GM18907 (cell line): ENCODE results near the gene PRDM4.
A peak's percentile ranks its signal among the peaks of the same experiment; 100 is the strongest.
"Not testable (repeated sequence)": the region's sequence is repeated elsewhere in the genome, so short reads cannot be mapped to it uniquely, and the experiment has no call there.

Source experiments
- ATAC-seq: cut with Tn5 transposase; IDR thresholded peaks from one replicate; pipeline ENCODE4 v1.9.1; 2021; ENCODE audit warnings: mild to moderate bottlenecking, moderate library complexity; ENCODE audit not compliant: unreplicated experiment

The PRDM4 gene

DNA sequence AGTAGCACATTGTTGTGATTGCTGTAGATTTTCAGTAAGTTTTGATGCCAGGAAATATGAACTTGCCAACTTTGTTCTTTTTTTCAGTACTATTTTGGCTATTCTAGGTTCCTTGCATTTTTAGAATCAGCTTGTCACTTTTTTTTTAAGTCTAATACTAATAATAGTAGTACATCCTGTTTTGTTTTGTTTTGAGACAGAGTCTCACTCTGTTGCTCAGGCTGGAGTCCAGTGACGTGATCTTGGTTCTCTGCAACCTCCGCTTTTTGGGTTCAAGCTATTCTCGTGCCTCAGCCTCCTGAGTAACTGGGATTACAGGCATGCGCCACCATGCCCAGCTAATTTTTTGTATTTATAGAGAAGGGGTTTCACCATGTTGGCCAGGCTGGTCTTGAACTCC is 58.8 kb downstream of the PRDM4 start:
- no peak for ATAC-seq

DNA sequence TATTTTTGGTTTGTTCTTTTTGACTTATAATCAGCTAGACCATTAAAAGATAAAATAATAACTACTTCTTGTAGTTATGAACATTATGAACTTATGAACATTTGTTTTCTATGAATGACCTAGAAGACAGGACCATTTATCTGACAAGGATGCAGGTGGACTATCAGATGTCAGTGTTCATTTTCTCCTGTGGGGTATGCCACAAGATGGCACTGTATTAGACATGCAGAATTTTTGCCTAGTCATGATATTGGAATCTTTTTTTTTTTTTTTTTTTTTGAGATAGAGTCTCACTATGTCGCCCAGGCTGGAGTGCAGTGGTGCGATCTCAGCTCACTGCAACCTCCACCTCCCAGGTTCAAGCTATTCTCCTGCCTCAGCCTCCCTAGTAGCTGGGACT is 65.2 kb downstream of the PRDM4 start:
- ATAC-seq: not testable (repeated sequence)

DNA sequence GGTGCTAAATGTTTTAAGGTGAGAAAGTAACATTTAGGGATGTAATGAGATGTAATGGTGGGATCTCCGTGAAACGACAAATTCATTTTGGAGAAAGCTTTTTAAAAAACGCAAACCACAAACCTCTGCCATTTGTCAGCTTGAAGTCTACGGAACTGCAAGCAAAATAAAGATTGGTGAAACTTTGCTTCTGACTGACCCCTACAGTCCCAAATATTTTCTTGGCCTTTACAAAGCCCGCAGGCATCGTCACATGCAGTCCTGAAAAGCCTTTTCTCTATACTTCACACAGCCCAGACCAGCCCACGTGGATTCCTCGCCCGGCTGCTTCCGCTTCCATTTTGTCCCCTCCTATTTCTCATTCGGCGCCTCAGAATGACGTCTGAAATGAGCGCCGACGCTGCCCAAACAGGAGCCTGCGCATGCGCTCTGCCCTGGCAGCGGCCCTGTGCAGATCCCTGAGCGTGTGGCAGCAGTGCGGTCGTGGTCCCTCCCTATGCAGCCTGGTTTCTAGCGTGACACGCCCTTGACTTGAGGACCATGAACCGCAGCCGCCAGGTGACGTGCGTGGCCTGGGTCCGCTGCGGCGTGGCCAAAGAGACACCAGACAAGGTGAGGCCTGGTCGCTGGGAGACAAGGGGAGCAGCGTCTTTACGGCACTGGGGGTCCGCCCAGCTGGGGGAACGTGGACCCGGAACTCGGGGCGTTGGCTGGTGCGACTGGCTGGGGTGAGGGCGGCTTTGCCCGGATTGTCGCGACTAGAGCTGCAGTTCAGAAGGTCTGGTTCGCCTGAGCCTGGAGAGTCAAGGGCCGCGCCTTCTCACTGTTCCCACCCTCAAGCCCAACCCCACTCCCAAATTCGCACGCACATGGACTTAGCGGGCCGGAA is 75.3 kb downstream of the PRDM4 start, which contains the start of gene PWP1:
Gene PWP1 (plus strand): TSS at position 440 of the 889 bp plus-strand sequence. CDS start 101 bp downstream, at position 541.
- peak; percentile 89 for ATAC-seq

DNA sequence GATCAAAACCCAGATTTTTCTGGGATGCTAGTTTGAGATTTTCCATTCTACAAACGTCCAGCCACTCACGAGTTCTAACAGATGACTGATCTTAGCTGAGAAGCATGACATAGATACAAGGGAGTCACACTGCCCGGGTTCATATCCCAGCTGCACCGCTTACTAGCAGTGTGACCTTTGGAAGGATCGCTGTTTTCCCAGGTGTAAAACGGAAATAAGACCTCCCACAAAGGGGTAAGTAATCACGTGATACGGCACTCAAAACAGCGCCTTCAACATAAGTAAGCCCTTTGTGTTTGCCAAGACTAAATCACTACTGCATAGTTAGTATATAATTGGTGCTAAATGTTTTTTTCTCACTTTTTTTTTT is 76.0 kb downstream of the PRDM4 start:
- ATAC-seq: no peak

DNA sequence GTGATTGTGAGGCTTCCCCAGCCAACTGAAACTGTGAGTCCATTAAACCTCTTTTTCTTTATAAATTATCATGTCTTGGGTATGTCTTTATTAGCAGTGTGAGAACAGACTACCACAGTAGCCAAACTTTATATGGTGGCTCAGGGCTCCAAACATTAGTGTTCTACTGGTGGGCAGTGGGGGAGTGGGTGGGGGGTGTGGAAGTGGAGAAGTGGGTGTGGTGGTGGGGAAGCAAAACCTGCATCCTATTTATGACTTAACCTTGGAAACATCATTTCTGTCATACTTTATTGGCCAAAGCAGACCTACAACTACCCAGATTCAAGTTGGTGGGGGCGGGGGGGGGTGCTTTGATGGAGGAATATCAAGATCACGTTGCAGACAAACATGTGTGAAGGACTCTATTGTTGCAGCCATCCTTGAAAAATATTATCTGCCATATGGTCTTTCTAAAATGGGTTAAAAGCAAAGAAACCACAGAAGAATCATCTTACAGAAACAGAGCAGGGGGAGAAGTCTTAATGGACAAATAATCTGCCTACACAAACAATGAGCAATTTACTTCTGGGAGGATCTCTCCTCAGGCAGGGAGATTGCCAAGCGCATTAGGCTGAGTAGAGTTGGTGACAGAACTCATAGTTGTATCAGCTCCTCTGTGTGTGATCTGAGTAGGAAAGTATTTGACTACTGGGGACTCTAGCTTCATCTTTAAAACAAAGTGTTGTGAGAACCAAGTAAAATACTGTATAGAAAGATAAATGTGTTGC is 76.7 kb downstream of the PRDM4 start:
- ATAC-seq: no peak
